ENCODE data around the gene TNFAIP8L1.

- TF ChIP-seq CTCF (IDR thresholded peaks at IDR 0.05) (no peak), POLR2A (IDR thresholded peaks at IDR 0.05) (no peak)
These were observed 48.8 kb upstream of the TNFAIP8L1 start for GRCh38 chr19:4590559-4590958.

All from thyroid gland (tissue), 4 donors.